Measurements from ENCODE around the gene NCAM2.
"Not testable (repeated sequence)": the region's sequence is repeated elsewhere in the genome, so short reads cannot be mapped to it uniquely, and the experiment has no call there.

The NCAM2 gene

DNA sequence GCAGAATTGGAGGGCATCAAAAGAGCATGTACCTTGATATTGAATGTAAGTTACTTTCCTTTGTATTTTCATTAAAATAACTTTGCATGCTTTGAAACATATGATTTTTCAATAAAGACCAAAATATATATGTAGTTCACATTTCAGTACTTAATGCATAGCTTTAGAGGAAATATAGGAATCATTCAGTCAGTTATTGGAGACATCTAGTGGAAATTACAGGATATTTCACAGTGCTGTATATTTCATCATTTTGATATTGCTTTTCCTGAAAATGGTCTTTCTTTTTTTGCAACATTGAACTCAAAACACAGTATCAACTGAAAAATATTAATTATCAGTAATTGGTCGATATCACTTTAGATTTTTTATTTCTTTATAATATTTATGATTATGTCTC is 375.8 kb downstream of the NCAM2 start:
- no peak for DNase-seq

DNA sequence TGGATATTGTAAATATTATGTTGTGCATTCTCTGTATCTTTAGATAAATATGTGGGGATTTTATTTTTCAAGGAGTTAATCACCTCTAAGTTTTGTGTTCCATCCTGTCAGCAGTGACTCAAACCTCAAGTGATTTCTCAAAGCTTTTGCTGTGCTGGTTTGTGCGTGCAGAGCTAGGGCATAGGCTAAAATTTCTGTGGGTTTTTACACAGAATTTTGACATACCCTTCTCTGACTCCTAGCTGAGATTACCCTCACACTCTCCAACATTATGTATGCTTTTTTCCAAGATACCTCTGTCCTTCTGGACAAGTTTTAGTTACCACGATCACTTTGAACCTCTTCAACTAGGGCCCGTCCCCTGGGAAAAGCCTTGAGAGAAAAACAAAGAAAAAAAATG is 384.9 kb downstream of the NCAM2 start:
- intact Hi-C loops (cut with DNase I), result no loop called here
- no peak for DNase-seq

More for the DNA sequence above, 375.8 kb downstream of the NCAM2 start:
- intact Hi-C loops (cut with DNase I), result loop anchor here (10.0 kb wide), 1 partner anchor 369 kb away; no protein-coding TSS in a partner anchor

DNA sequence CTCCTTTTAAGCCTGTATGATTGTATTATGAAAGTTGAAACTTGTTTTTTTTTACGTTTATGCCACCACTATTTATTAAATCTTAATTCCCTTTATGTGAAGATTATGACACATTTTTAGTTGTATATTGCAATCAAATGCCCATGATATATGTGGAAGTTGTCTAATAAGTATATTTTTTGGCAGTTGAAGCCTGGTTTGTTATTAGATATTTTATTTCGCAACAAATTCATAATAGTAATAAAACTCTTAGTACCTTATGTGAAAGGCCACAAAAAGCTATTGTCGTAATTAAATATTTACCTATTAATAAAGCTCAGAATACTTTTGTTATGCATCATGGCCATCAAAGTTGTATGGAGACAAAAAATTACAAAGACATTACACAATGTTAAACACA is 386.8 kb downstream of the NCAM2 start:
- DNase-seq, result no peak
- intact Hi-C loops (cut with DNase I), result no loop called here

DNA sequence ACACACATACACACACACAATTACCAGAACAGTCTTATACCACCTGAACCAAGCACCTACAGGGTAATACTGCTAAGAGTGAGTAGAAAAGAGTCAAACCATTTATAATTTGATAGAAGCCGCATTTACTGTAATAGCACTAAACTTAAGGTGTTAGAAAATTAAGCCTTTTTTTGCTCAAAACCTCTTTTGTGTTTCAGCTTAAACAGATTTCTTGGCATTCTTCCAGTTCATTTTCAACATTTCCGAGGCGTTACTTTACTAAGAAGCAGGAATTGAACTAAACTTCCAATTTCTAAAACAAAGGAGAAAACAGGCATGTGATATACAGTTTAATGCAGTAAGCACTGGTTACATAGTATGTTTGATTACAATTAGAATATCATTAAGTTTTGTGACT is 387.2 kb downstream of the NCAM2 start:
- no peak for DNase-seq
- intact Hi-C loops (cut with DNase I), result no loop called here

DNA sequence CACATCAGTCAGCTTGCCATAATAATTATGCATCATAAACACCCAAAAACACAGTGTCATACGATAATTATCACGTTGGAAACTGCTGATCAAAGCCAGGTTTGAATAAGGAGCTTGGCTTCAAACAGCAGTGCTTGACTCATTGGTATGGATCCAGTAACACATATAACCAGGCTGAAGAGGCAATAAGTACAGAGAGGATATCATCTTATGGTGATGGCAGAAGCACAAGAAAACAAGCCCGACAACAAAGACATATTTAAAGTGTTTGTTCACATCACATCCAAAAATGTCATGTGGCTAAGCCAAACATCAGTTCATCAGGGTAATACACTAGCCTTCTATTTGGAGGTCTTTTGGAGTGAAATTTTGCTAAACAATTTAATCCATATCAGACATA is 389.7 kb downstream of the NCAM2 start:
- intact Hi-C loops (cut with DNase I), result no loop called here
- no peak for DNase-seq

DNA sequence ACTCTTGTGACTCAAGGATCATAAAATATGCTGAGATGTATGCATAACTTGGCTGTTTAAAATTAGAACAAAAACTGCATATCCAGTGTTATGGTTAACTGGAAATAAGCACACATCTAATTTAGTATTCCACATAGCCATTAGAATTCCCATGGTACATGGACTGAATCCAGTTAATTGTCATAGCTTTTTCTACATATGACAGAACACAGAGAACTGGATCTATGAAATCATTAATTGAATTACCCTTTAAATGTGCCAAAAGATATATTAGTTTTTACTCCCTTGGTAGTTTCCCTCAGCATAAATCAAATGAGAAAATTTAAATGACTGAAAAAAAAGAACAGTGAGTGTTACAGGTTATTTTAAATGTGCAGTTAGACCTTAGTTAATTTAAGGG is 395.9 kb downstream of the NCAM2 start:
- intact Hi-C loops (cut with DNase I), result no loop called here

DNA sequence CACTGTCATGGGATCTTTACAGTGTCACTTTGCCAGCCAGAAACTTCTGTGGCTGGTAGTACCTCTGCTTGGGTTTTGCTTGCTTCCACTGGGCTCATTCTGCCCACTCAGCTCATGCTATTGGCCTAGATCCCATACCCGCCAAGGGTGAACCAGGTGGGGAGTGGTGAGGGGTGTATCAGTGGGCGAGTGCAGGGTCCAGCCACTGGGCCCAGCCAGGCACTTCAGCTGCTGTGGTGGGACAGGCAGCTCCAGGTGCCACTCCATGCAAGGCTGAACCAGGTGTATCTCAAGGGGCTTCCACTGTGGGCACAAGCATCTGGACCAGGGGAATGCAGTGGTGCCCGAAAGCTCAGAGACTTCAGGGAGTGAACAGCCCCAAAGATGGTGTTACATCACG is 398.2 kb downstream of the NCAM2 start:
- intact Hi-C loops (cut with DNase I), result no loop called here
- no peak for DNase-seq

More for the DNA sequence above, 395.9 kb downstream of the NCAM2 start:
- DNase-seq, result no peak

DNA sequence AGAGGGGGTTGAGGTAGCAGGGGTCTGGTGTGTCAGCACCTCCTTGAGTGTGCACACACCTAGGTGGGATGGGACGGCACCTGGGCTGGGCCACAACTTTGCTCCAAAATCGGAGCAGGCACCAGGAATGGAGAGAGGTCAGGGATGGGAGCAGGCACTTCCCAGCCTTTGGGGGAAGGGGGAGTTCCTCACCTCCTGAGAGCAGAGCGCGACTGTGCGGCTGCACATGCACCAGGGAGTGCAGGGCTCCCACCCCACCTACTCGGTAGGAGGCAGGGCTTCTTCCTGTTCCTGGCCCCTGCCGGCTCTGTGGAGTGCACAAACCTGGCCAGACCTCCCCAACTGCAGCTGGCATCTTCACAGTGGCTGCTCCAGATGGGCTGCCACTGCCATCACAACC is 399.3 kb downstream of the NCAM2 start:
- DNase-seq, result no peak

DNA sequence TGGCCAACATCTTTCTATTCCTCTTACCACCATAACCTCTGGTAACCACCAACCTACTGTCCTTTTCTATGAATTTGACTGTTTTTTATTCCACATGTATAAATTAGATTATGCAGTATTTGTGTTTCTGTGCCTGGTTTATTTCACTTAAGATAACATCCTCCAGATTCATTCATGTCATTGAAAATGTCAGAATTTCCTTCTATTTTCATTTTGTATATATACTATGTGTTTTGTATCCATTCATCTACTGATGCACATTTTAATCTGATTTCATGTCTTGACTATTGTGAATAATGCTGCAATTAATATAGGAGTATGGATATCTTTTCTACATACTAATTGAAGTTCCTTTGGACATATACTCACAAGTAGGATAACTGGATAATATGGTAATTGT is 403.2 kb downstream of the NCAM2 start:
- intact Hi-C loops (cut with DNase I), result no loop called here
- no peak for DNase-seq

More for the DNA sequence above, 399.3 kb downstream of the NCAM2 start:
- intact Hi-C loops (cut with DNase I), result no loop called here

DNA sequence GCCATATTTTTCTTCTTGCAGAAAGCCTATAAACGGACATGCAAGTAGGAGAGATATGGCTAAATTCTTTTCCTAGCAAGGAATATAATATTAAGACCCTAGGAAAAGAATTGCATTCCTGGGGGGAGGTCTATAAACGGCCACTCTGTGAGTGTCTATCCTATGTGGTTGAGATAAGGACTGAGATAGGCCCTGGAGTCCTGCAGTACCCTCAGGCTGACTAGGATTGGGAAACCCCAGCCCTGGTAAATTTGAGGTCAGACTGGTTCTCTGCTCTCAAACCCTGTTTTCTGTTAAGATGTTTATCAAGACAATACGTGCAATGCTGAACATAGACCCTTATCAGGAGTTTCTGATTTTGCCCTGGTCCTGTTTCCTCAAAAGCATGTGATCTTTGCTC is 404.0 kb downstream of the NCAM2 start:
- DNase-seq; intact Hi-C loops (cut with DNase I): not testable (repeated sequence)

DNA sequence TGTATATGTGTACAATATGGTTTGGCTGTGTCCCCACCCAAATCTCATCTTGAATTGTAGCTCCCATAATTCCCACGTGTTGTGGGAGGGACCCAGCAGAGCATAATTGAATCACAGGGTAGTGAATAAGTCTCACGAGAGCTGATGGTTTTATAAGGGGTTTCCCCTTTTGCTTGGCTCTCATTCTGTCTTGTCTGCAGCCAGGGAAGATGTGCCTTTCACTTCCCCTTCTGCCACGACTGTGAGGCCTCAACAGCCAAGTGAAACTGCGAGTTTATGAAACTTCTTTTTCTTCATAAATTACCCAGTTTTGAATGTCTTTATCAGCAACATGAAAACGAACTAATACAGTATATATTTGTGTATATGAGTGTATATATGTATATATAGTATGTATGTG is 406.1 kb downstream of the NCAM2 start:
- intact Hi-C loops (cut with DNase I); DNase-seq: not testable (repeated sequence)

DNA sequence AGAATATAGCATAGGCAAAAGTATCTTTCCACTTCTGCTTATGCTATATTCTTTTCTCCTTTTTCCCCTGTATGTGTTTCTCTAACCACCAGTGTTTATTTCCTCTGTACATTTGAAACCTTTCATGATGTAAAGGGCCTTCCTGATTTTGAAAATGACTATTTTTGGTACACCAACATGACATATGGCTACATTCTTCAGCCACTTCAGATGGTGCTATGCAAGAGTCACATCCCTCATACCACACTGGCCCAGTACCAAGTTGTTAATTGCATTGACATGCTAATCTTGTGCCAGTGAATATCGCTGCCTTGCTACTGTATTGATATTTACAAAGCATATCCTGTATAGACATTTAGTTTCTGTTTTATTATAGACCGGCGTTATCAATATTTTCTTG is 408.7 kb downstream of the NCAM2 start:
- intact Hi-C loops (cut with DNase I), result no loop called here
- DNase-seq, result no peak

DNA sequence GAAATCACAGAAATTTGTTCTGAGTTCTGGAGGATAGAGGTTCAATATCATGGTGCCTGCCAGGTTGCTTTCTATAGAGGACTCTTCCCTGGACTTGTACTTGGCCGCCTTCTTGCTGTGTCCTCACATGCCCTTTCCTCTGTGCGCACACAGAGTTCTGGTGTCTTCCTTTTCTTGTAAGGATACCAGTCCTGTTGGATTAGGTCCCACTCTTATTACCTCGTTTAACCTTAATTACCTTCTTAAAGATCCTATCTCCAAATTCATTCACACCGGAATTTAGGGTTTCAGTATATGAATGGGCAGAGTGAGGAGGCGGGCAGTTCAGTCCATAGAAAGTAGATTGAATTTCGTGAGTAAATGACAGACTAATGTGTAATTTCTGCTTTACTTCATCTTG is 413.9 kb downstream of the NCAM2 start:
- DNase-seq, result no peak
- intact Hi-C loops (cut with DNase I), result no loop called here

DNA sequence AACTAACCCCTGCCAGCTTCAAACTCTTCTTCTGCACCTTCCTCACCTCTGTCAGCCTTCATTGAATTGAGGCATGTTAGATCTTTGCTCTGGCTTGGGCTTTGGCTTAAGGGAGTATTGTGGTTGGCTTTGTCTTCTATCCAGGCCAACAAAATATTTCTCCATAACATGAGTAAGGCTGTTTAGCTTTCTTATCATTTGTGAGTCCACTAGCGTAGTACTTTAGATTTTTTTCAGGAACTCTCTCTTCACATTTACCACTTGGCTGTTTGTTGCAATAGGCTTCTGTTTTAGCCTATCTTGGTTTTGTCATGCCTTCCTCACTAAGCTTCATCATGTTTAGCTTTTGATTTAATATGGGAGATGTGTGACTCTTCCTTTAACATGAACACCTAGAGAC is 417.5 kb downstream of the NCAM2 start:
- intact Hi-C loops (cut with DNase I), result no loop called here
- no peak for DNase-seq

DNA sequence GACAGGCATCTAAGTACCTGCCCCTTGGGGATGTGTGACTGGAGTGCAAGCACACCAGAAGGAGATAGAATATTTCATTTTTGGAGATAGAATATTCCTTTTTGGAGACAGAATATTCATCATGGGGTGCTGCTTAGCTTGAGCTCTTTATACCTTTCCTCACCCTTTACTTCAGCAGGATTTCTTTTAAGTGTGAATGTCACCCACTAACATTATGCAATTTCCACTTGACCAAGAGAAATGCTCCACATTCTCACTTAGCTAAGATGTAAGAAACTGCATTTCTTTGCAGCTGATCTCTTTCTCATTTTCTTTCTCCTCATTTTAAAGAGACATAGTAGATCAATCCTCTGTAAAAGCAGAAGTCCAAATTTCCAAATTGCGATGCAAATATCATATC is 436.7 kb downstream of the NCAM2 start:
- no peak for DNase-seq
- intact Hi-C loops (cut with DNase I), result no loop called here

DNA sequence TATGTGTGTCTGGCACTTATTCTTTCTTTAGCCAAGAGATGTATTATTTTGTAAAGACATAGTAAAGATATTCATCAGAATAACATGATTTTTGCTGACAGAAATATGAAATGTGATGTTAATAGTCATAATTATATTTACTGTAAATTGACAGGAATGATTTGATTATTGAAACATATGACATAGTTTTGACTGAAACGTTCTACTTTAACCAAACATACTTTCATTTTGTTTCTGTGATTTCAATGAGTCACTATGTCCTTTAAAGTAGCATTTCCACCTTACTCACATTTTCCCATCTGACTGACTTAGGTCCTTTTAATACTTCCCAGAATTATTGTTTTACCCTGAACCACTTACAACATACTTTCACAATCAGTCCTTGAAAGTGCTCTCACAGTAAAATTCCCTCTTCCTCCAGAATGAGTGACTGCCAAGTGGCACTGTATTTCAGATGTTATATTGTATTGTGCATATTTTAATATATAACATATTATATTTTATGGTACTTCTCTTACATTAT is 437.9 kb downstream of the NCAM2 start:
- no peak for DNase-seq
- intact Hi-C loops (cut with DNase I), result no loop called here

DNA sequence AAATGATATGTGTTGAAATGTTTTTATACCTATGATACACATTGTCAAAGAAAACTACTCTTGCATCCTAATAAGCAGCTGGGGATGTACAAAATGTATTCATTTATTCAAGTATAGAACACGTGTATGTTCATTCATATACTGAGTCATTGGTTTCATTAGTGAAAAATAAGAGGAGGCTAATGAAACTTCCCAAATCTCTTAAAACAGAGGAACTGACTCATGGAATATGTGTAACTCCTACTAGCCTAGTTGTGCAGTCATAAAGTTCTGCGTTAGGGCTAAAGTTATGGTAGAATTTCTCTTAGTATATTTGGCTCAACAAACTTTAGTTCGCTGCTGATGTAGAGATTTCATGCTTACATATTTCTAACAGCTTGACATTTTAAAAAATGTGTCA is 441.6 kb downstream of the NCAM2 start:
- intact Hi-C loops (cut with DNase I), result no loop called here
- no peak for DNase-seq

DNA sequence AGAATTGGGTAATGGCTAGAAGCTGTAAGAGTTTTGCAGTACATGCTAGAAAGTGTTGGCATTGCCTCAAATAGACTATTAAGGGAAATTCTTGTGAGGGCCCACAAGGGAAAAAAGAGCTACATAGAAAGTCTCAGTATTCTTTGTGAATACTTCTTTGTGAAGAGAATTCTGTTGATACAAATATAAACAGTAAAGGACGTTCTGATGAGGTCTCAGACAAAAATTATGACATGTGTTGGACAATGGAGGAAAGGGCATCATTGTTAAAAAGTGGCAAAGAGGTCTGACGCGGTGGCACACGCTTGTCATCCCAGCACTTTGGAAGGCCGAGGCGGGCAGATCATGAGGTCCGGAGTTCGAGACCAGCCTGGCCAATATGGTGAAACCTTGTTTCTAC is 458.9 kb downstream of the NCAM2 start:
- intact Hi-C loops (cut with DNase I), result no loop called here
- DNase-seq, result no peak

DNA sequence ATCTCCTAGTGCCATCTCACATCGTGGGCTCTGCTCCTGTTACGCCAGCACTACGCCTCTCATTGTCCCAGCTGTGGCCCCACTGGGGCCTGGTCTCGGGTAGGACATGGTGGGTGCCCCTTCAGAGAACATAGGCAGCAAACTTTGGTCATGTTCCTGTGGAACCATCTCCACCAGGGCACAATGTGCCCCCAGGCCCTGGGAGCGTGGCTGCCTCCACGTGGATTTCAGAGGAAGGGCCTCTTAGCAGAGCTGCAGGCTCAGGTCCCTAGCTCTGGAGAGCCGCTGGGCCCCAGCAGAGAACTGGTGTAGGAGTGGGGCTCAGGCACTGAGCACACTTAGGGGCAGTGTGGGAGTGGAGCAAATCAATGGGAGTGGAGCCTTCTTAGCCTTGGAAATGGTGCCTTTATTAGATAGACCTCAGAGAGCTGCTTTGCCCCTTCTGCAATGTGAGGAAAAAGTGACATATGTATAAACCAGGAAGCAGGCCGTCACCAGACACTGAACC is 460.0 kb downstream of the NCAM2 start:
- intact Hi-C loops (cut with DNase I), result no loop called here
- DNase-seq, result no peak

DNA sequence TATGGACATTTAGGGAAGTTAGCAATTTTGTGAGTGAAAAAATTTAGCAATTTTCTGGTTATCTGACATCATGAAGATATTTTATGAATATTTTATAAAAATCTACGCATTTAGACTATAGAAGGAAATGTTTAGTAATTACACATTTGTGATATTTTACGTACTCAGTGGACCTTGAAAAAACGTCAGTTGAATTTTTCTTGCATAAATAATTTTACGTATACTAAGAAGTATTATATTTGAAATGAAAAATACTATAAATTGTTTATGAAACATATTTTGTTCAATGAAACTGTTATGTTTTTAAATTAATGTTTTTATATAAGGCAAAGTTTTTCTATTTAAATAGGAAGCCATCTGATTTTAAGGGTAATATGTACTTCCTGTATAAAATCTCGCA is 462.8 kb downstream of the NCAM2 start:
- DNase-seq, result no peak
- intact Hi-C loops (cut with DNase I), result no loop called here

DNA sequence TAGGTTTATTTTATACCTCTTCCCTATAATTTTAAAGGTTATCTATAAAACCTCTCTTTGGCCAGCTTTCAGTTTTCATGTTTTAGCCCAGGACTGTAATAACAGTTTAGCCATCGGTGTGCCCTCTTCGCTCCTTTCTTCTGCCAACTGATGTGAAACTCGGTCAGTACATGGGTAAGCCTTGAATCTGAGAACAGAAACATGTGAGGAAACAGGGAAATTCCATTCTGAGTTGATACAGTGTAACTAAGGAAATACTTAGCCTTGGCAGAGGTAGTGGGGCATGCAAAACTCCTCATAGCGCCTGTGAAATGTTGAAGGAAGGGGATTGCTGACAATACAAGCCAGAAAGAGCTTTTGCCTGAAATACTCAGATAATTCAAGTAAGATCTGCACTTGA is 465.2 kb downstream of the NCAM2 start:
- no peak for DNase-seq
- intact Hi-C loops (cut with DNase I), result no loop called here

DNA sequence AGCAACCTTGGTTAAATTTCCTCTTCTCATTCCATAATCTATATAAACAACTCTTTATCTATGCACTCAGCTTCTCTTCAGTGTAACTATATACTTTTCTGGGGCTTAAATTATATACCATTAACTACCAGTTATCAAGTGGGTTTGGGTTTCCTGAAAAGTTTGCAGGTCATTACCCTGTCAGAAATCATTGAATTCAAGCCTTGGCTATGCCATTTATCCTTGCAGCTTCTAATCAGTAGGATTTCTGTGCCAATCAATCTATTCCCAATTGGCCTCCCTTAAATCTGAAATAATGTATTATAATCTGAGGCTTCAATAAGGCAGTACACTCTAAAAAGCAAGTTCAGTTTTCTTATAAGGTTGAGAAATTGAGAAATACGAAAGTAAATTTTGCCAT is 466.5 kb downstream of the NCAM2 start:
- no peak for DNase-seq
- intact Hi-C loops (cut with DNase I), result no loop called here

Measured in head of caudate nucleus (tissue), 42 donors.